ENCODE data around the gene MRPL36.

DNA sequence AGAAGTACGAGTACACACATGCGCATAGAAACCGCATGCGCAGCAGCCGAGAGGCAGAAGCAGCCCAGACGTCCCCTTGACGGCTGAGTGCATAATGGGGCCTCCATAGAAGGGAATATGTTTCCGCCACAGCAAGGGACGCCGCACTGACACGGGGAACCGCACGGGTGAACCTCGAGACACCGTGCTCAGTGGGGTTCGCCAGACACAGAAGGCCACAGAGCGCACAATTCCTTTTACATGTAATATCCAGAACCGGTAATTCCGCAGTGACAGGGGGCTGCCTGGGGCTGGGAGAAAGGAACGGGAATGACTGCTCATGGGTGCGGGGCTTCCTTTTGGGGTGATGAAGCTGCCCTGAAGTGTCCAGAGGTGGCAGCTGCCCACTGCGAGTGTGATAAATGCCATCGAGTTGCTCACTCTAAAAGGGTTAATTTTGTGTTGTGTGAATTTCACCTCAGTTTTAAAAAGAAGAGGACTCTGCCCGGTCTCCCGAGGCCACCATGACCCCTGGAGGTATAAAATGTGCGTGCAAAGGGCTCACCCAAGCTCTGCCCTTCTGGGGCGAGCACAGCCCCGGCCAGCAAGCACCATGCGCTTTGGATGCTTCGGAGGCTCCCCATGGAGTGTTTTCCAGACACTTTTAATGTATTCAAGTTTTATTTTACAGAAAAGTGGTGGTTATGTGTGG, 29.7 kb downstream of the MRPL36 start:
- TF ChIP-seq, protein P1, sequence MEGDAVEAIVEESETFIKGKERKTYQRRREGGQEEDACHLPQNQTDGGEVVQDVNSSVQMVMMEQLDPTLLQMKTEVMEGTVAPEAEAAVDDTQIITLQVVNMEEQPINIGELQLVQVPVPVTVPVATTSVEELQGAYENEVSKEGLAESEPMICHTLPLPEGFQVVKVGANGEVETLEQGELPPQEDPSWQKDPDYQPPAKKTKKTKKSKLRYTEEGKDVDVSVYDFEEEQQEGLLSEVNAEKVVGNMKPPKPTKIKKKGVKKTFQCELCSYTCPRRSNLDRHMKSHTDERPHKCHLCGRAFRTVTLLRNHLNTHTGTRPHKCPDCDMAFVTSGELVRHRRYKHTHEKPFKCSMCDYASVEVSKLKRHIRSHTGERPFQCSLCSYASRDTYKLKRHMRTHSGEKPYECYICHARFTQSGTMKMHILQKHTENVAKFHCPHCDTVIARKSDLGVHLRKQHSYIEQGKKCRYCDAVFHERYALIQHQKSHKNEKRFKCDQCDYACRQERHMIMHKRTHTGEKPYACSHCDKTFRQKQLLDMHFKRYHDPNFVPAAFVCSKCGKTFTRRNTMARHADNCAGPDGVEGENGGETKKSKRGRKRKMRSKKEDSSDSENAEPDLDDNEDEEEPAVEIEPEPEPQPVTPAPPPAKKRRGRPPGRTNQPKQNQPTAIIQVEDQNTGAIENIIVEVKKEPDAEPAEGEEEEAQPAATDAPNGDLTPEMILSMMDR (IDR thresholded peaks at IDR 0.05 in 4 of 5, conservative IDR thresholded peaks at IDR 0.05 in 1 of 5) = no peak
- TF ChIP-seq POLR2A (IDR thresholded peaks at IDR 0.05) = no peak
